Cardiac atrium fibroblast (primary cell): ENCODE measurements around the gene PRCD. TPM values are rescaled to one million over a fixed set of nuclear protein-coding genes. Genes with fewer than 3 reads are reported as not detected.

ENCODE experiments used
- total RNA-seq: library from RNA; depleted of rRNA; stranded (reverse); fragments of >200 nt; gene quantifications from 2 replicates; pipeline ENCODE4 v1.2.3, GENCODE V29; 2015

PRCD gene, protein sequence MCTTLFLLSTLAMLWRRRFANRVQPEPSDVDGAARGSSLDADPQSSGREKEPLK
- total RNA-seq = 7.0 and 7.6 TPM in 2 replicates

DNA sequence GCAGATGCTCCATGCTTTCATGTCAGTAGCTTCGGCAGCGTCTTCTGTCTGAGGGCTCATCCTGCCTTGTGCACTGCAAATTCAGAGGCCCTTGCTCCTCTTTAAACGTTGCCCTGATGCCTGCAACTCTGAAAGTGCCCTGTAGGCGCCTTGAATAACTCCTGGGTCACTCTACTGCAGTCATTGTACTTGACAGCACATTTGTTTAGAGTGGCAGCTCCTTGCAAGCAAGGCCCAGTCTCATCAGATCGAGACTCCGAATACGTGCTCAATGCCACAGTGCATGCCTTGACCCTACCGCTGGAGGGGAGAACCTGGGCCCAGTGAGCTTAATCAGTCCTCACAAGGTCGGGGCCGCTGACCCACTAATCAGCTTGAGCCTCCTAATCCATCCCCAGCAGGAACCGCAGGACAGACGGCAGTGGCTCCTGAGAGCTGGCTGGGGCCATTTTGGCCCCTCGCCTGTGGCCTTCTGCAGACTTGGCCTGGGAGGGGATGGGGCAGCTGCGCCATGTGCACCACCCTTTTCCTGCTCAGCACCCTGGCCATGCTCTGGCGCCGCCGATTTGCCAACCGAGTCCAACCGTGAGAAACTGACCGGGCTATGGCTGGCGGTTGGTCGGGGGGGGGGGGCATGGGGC, at the start of gene PRCD:
Gene PRCD (plus strand): TSS at position 414 of the 641 bp plus-strand sequence. CDS start 98 bp downstream, at position 512.

DNA sequence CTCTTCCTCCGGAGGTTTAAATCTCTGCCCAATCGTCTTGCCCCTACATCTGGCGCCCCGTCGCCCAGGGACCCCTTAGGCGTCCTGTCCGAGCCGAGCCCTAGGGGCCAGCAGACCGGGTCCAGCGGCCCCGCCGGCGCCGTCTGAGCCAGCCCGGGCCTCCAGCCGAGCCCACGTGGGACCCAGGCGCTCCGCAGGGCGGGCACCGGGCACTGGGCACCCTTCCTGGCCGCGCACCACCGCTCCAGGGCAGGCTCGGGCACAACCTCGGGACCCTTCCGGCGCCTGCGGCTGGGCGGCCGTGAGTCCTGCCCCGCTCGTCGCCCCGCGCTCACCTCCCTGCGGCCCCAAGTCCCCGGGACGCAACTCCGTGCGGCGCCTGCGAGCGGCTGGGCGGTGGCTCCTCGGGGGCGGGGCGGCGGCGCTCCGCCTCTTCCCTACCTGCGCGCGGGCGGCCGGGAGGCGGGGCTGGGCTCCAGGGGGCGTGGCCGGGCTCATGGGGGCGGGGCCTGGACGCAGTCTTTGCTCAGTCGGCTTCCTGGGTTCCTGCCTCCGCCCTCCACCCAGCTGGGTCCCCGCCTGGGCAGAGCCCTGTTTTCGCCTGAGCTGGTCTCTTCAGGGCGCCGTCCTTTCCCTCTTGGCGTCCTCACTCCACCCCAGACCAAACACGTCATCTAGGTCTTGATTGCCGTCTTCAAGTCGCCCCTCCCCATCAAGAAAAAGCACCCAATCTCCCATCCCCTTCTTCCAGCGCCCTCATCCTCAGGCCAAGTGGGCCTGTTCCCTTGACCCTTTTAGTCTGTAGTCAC, 38.6 kb upstream of the PRCD start, which contains the start of gene RHBDF2:
Gene RHBDF2 (minus strand): TSS at position 406 of the 809 bp plus-strand sequence. CDS start 19,899 bp downstream, outside the sequence.

DNA sequence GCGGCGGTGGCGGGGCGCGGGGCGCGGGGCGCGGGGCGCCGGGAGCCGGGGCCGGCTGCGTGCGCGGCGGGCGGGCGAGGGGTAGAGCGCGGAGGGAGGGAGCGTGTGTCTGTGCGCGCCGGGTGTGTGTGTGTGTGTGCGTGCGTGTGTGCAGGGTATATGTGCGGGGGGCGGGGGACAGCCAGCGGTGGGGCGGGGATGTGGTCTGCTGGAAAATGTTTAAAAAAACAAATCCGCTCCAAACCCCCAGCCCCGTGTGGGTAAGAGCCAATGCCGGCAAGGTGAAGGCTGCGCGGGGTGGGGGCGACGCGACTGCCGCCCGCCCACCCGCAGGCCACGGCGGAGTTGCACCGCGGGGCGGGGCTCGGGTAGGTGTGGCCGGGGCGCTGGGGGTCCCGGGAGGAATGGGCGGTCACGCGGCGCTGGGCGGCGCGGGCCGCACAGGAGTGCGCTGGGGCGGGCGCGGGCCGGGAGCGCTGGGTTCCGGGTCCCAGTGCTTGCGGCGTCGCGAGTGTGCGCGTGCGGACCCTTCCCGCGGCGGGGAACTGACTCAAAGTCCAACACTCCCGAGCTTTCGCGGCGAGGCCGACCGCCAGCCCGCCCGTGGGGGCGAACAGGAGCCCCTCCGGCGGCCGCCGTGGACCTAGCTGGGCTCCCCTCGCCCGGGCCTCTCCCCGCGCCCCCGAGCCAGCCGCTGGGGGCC, 2.1 kb upstream of the PRCD start, which contains the start of gene CYGB:
Gene CYGB (minus strand): TSS at position 132 of the 703 bp plus-strand sequence. CDS start 167 bp downstream, outside the sequence.

GRCh38 chr17:76585649-76586593, 46.1 kb downstream of the PRCD start, which contains the start of gene ST6GALNAC2:
Gene ST6GALNAC2, minus strand, starts transcription at chr17:76585860. Its CDS starts 52 bp downstream, at chr17:76585808.

Other genes with a start within 250 kb of the PRCD start
- 0.65 and 1.4 TPM in 2 replicates for gene QRICH2, start 231.8 kb upstream of the PRCD start, total RNA-seq
- gene PRPSAP1, start 186.1 kb upstream of the PRCD start, total RNA-seq = 25.9 and 30.7 TPM in 2 replicates
- 46.9 and 52.3 TPM in 2 replicates for gene SPHK1, start 155.4 kb upstream of the PRCD start, total RNA-seq
- 15.0 and 19.0 TPM in 2 replicates for gene UBE2O, start 86.9 kb upstream of the PRCD start, total RNA-seq
- gene AANAT, start 72.4 kb upstream of the PRCD start, total RNA-seq = 0.49 TPM in 1 of 2 replicates, not detected in the other
- 11.6 and 26.7 TPM in 2 replicates for gene RHBDF2, start 38.6 kb upstream of the PRCD start, total RNA-seq
- 208 and 215 TPM in 2 replicates for gene CYGB, start 2.3 kb upstream of the PRCD start, total RNA-seq
- gene ST6GALNAC2, start 45.8 kb downstream of the PRCD start, total RNA-seq = 1.3 and 2.6 TPM in 2 replicates
- gene ST6GALNAC1, start 103.7 kb downstream of the PRCD start, total RNA-seq = 0.16 and 0.54 TPM in 2 replicates
- gene MXRA7, start 170.9 kb downstream of the PRCD start, total RNA-seq = 444 and 504 TPM in 2 replicates
- 28.2 and 36.8 TPM in 2 replicates for gene JMJD6, start 186.6 kb downstream of the PRCD start, total RNA-seq
- 16.1 and 34.0 TPM in 2 replicates for gene METTL23, start 186.8 kb downstream of the PRCD start, total RNA-seq
- 159 and 181 TPM in 2 replicates for gene SRSF2, start 197.3 kb downstream of the PRCD start, total RNA-seq
- gene MFSD11, start 198.1 kb downstream of the PRCD start, total RNA-seq = 20.4 and 28.7 TPM in 2 replicates